HepG2 (cell line): ENCODE data around the gene IL1RAP.

Experiments
- CBX1 ChIP-seq: IDR thresholded peaks from one replicate; pipeline ENCODE4 v1.6.1; 2016; ENCODE audit warnings: antibody characterized with exemption, low read depth
- FOSL2 ChIP-seq: sonication (generic); formaldehyde crosslinking; IDR thresholded peaks from 2 replicates; pipeline ENCODE4 v1.4.0; 2020; ENCODE audit warnings: missing genetic modification reagents
- MXI1 ChIP-seq: IDR thresholded peaks from 3 replicates; pipeline ENCODE4 v1.6.1; 2012; ENCODE audit warnings: low read depth, low read length, inconsistent platforms, borderline replicate concordance
- MYC ChIP-seq: sonication (generic); formaldehyde crosslinking; IDR thresholded peaks from 2 replicates; pipeline ENCODE4 v1.9.0; 2021; ENCODE audit warnings: missing genetic modification reagents, borderline replicate concordance
- RFX1 ChIP-seq: fragments of 450-650 bp; IDR thresholded peaks from 2 replicates; pipeline ENCODE4 v1.6.1; 2017
- RNF2 ChIP-seq: fragments of 450-650 bp; conservative IDR thresholded peaks from 2 replicates; pipeline ENCODE4 v1.6.1; 2016; ENCODE audit warnings: low read depth
- SATB2 ChIP-seq: sonication (generic); formaldehyde crosslinking; IDR thresholded peaks from 2 replicates; pipeline ENCODE4 v1.5.0; 2020; ENCODE audit warnings: missing genetic modification reagents
- ZBTB7A ChIP-seq: sonication (generic); formaldehyde crosslinking; IDR thresholded peaks from 2 replicates; pipeline ENCODE4 v1.8.0; 2022; ENCODE audit warnings: mild to moderate bottlenecking, missing genetic modification reagents
- ZNF124 ChIP-seq: sonication (generic); formaldehyde crosslinking; IDR thresholded peaks from 2 replicates; pipeline ENCODE4 v1.4.0; 2020; ENCODE audit warnings: missing genetic modification reagents
- ZNF24 ChIP-seq: fragments of 450-650 bp; IDR thresholded peaks from 2 replicates; pipeline ENCODE4 v1.6.1; 2017; ENCODE audit warnings: antibody characterized with exemption, mild to moderate bottlenecking
- TF ChIP-seq, protein P1 (sequence below): sonication (generic); formaldehyde crosslinking; IDR thresholded peaks from 2 replicates; pipeline ENCODE4 v1.5.0; 2020; ENCODE audit warnings: mild to moderate bottlenecking, missing genetic modification reagents, moderate library complexity

DNA sequence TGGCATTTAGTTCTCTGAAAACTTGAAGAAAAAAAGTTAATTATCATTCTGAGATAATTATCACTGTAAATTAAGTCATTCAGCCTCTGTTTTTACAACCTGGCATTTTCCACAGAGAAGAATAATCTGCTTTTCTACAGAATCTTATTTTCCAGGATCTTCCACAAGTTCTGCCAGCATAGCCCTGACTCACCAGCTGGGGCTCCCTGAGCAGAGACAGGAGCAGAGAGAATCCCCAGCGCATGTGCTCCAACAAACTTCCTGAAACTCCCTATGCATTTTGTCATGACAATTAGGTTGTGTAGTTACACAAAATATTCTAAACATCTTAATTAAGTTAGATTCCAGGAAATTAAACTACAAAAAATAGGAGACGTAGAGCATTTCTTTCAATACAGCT lies 32.1 kb upstream of the IL1RAP start:
- no peak for TF ChIP-seq ZNF24
- TF ChIP-seq RNF2 = no peak
- TF ChIP-seq MYC (CRISPR knock-in tag) = no peak
- no peak for TF ChIP-seq SATB2 (CRISPR knock-in tag)
- no peak for TF ChIP-seq MXI1
- no peak for TF ChIP-seq RFX1
- no peak for TF ChIP-seq FOSL2
- TF ChIP-seq ZNF124 (CRISPR knock-in tag) = no peak
- TF ChIP-seq, protein P1, sequence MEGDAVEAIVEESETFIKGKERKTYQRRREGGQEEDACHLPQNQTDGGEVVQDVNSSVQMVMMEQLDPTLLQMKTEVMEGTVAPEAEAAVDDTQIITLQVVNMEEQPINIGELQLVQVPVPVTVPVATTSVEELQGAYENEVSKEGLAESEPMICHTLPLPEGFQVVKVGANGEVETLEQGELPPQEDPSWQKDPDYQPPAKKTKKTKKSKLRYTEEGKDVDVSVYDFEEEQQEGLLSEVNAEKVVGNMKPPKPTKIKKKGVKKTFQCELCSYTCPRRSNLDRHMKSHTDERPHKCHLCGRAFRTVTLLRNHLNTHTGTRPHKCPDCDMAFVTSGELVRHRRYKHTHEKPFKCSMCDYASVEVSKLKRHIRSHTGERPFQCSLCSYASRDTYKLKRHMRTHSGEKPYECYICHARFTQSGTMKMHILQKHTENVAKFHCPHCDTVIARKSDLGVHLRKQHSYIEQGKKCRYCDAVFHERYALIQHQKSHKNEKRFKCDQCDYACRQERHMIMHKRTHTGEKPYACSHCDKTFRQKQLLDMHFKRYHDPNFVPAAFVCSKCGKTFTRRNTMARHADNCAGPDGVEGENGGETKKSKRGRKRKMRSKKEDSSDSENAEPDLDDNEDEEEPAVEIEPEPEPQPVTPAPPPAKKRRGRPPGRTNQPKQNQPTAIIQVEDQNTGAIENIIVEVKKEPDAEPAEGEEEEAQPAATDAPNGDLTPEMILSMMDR (CRISPR knock-in tag) = no peak
- TF ChIP-seq CBX1 = no peak
- TF ChIP-seq ZBTB7A (CRISPR knock-in tag) = no peak
